SJCRH30 (cell line): ENCODE measurements around the gene CDK12. TPM values are rescaled to one million over a fixed set of nuclear protein-coding genes. Genes with fewer than 3 reads are reported as not detected.

Experiments
- DNase-seq, 2 experiments: peaks; one replicate each; pipeline ENCODE4 v3.0.0-alpha.2; 2015 to 2020
- H3K27ac ChIP-seq: fragments of 250-450 bp; sonication (Bioruptor Pico); 2 replicates; pipeline ENCODE4 v1.5.1; 2020; ENCODE audit warnings: mild to moderate bottlenecking, moderate library complexity
- H3K27me3 ChIP-seq: fragments of 250-450 bp; sonication (Bioruptor Pico); 2 replicates; pipeline ENCODE4 v1.5.1; 2020; ENCODE audit warnings: mild to moderate bottlenecking, moderate library complexity
- H3K36me3 ChIP-seq: fragments of 250-450 bp; sonication (Bioruptor Pico); 2 replicates; pipeline ENCODE4 v1.5.1; 2020; ENCODE audit warnings: mild to moderate bottlenecking, moderate library complexity
- H3K4me1 ChIP-seq: fragments of 250-450 bp; sonication (Bioruptor Pico); 2 replicates; pipeline ENCODE4 v1.5.1; 2020; ENCODE audit warnings: mild to moderate bottlenecking, moderate library complexity
- H3K4me3 ChIP-seq: fragments of 250-450 bp; sonication (Bioruptor Pico); 2 replicates; pipeline ENCODE4 v1.5.1; 2020; ENCODE audit warnings: mild to moderate bottlenecking, moderate library complexity
- H3K9me3 ChIP-seq: fragments of 250-450 bp; sonication (Bioruptor Pico); replicated peaks from 2 replicates; pipeline ENCODE4 v1.5.1; 2020; ENCODE audit warnings: mild to moderate bottlenecking, moderate library complexity
- total RNA-seq: library from RNA; depleted of rRNA; stranded (reverse); fragments of >200 nt; shearing (Covaris generic); gene quantifications from 2 replicates; pipeline ENCODE4 v1.2.3, GENCODE V29; 2014

Gene CDK12
- total RNA-seq, 1 experiment from 2014 or later = 51.9 TPM

DNA sequence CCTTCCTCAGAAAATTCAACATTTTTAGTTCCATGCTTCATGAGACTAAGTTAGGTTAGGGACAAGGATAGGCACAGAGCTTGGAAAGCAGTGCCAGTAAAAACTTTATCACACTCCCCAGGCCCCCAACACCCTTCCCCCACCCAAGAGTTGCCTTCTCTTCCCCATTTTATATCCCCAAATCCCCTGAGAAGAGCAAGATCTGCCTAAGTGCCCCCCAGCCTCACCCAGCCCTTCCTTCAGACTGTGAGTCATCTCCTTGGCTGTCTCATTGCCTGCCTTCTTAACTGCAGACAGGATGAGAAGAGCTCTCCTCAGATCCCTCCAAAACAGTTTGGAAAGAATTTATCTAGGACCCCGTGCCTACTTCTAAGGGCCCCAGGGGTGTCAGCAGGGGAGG, 90.6 kb downstream of the CDK12 start:
- H3K9me3 ChIP-seq = no peaks in the 10 kb centered on the region
- H3K27me3 ChIP-seq = no peaks in the 10 kb centered on the region
- no peaks in the 10 kb centered on the region for H3K4me1 ChIP-seq
- no peak overlapping the region for H3K27ac ChIP-seq
- H3K4me3 ChIP-seq = no peak overlapping the region
- no peaks in the 10 kb centered on the region for H3K36me3 ChIP-seq
- DNase-seq = no peak

- no peak for DNase-seq
- no peaks in the 10 kb centered on the region for H3K36me3 ChIP-seq
- H3K9me3 ChIP-seq = no peaks in the 10 kb centered on the region
- H3K27me3 ChIP-seq = no peaks in the 10 kb centered on the region
- no peak overlapping the region for H3K4me3 ChIP-seq
- no peaks in the 10 kb centered on the region for H3K4me1 ChIP-seq
- no peak overlapping the region for H3K27ac ChIP-seq
Measured at GRCh38 chr17:39553341-39553945, 92.2 kb downstream of the CDK12 start.

- no peaks in the 10 kb centered on the region for H3K27me3 ChIP-seq
- H3K4me1 ChIP-seq = no peaks in the 10 kb centered on the region
- DNase-seq = no peak
- H3K9me3 ChIP-seq = no peaks in the 10 kb centered on the region
- H3K27ac ChIP-seq = no peak overlapping the region
- no peak overlapping the region for H3K4me3 ChIP-seq
- no peaks in the 10 kb centered on the region for H3K36me3 ChIP-seq
Measured at GRCh38 chr17:39555368-39555767, 94.1 kb downstream of the CDK12 start.

DNA sequence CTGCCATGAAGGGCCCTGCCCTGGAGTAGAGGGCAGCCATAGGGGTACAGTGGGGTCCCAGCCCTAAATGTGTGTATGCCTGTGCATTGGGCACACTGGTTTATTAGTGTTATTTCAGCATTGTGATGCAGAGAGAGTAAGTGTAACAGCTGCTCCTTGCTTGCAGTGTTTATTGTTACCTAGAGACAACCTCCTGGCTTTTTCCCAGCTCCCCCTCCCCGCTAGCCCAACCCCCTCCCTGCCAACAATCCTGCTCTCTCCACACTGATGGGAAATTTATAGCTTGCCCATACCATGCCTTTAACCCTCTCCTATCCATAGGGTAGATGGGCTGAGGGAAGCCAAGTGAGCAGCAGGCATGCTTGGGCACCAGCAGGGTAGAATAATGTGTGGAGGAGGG, 95.1 kb downstream of the CDK12 start:
- peak in 1 of 2 experiments; percentile 12 for DNase-seq
- H3K9me3 ChIP-seq = no peaks in the 10 kb centered on the region
- no peaks in the 10 kb centered on the region for H3K36me3 ChIP-seq
- H3K4me1 ChIP-seq = no peaks in the 10 kb centered on the region
- no peak overlapping the region for H3K27ac ChIP-seq
- H3K27me3 ChIP-seq = no peaks in the 10 kb centered on the region
- no peak overlapping the region for H3K4me3 ChIP-seq

DNA sequence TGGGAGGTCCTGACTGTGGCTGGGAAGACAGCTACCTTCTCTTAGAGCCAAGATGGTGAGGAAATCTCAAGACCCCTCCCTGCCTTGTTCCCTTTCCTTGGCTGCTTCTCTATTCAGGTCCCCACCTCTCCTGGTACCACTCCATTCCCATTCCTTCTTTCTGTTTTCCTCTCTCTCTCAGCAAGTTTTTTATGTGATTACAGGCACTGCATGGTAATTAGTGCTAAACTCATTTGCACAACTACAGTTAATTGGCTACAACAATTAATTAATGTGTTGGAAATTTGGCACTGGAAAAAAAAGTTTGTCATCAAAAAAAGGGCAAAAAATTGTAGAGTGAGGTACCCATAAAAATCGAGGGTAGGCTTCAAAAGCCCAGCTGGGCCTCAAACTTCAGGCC, 101.1 kb downstream of the CDK12 start:
- no peaks in the 10 kb centered on the region for H3K9me3 ChIP-seq
- no peaks in the 10 kb centered on the region for H3K36me3 ChIP-seq
- H3K4me1 ChIP-seq = peaks cover 15% of the 10 kb centered on the region
- H3K27me3 ChIP-seq = no peaks in the 10 kb centered on the region
- no peak overlapping the region for H3K27ac ChIP-seq
- DNase-seq = no peak
- no peak overlapping the region for H3K4me3 ChIP-seq

DNA sequence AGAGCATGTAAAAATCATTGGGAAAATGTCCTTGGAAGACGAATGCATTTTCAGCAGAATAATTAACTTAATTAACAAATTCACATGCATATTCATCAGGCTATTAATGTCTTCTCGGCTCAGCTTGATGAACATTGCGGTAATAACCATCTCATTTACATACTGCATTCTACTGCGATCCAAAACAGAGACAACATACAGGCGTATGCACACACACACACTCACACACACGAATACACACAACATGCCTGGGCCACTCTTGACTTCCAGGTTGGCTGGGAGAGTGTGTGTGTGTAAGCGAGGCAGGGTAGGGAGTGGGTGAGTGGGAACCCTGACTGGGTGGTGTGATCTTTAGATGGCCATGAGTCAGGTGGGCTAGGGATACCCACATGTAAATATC, 101.7 kb downstream of the CDK12 start:
- no peak overlapping the region for H3K27ac ChIP-seq
- DNase-seq = no peak
- no peaks in the 10 kb centered on the region for H3K36me3 ChIP-seq
- H3K4me1 ChIP-seq = peaks cover 15% of the 10 kb centered on the region
- no peak overlapping the region; the same call in 1 of the 2 replicates for H3K4me3 ChIP-seq
- no peaks in the 10 kb centered on the region for H3K9me3 ChIP-seq
- no peaks in the 10 kb centered on the region for H3K27me3 ChIP-seq

DNA sequence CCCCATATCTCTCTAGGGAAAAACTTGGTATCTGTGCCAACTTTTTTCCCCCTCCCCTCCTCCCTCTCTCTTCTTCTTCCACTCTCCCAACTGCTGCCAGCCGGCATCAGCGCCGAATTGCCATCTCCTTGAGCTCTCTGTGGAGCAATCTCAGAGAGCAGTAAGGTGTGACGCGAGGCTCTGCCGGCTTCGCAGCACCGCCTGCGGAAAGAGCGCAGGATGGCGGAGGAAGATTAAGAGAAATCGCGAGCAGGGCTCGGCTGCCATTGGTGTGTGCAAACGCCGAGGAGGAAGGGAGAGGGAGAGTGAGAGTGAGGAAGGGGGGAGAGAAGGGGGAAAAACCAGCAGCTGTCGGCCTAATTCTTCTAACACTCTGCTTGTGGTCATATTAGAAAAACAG, 102.2 kb downstream of the CDK12 start:
- Histone ChIP-seq H3K27me3 (no peaks in the 10 kb centered on the region), H3K4me1 (peaks cover 15% of the 10 kb centered on the region), H3K9me3 (no peaks in the 10 kb centered on the region), H3K27ac (peak overlapping the region; percentile 31; the same call in 1 of the 2 replicates), H3K4me3 (peak overlapping the region; percentile 56), H3K36me3 (no peaks in the 10 kb centered on the region)
- DNase-seq = peak; percentile 65 to 77

GRCh38 chr17:39564211-39564848, 103.0 kb downstream of the CDK12 start:
- Histone ChIP-seq H3K9me3 (no peaks in the 10 kb centered on the region), H3K4me1 (peaks cover 15% of the 10 kb centered on the region), H3K4me3 (no peak overlapping the region; the same call in 1 of the 2 replicates), H3K27ac (no peak overlapping the region; the same call in 1 of the 2 replicates), H3K27me3 (no peaks in the 10 kb centered on the region), H3K36me3 (no peaks in the 10 kb centered on the region)
- peak; percentile 47 to 67 for DNase-seq

- H3K27ac ChIP-seq = no peak overlapping the region
- H3K4me1 ChIP-seq = peaks cover 15% of the 10 kb centered on the region
- no peaks in the 10 kb centered on the region for H3K36me3 ChIP-seq
- no peak overlapping the region for H3K4me3 ChIP-seq
- H3K9me3 ChIP-seq = 0 out of 2 replicates have a peak, but pooled peaks cover 2% of the 10 kb centered on the region
- DNase-seq = no peak
- no peaks in the 10 kb centered on the region for H3K27me3 ChIP-seq
Measured at GRCh38 chr17:39566094-39566850, 105.0 kb downstream of the CDK12 start.

DNA sequence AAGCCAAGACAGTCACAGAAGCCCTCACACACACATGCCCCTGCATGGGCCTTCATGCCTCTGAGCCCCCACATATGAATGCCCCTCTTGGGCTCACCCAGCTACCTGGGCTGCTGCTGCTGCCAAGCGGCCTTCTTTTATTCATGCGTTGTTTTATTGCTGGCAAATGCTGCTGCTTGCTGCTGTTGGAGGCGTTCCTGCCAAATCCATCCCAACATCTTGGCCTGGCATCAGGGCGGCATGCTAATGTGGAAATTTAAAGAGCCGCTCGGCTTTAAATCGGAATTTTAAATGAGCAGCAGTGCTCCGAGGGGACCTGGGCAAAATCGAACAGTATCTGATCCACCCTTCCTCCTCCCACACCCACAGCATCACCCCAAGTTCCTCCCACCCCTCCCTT, 107.4 kb downstream of the CDK12 start:
- DNase-seq = no peak
- peaks cover 11% of the 10 kb centered on the region for H3K4me1 ChIP-seq
- no peaks in the 10 kb centered on the region for H3K27me3 ChIP-seq
- H3K9me3 ChIP-seq = 0 out of 2 replicates have a peak, but pooled peaks cover 5% of the 10 kb centered on the region
- no peak overlapping the region for H3K27ac ChIP-seq
- H3K4me3 ChIP-seq = no peak overlapping the region
- H3K36me3 ChIP-seq = no peaks in the 10 kb centered on the region

DNA sequence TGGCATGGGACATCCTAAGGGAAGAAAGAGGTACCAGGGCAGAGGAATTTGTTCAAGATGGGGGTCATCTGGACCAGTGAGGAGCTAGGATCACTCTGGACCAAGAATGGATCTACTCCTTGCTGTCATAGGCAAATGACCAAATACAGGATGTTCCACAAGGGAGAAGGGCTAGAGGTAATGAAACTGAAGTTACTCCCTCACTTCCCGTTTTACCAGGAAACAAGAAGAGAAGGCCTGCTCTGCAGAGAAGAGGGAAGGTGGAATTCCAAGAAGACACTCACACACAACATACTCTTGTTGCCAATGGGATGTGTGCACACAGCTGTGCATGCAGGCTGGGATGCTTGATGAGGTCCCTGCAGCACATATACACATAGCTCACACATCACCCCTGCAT, 107.8 kb downstream of the CDK12 start:
- no peak for DNase-seq
- H3K36me3 ChIP-seq = no peaks in the 10 kb centered on the region
- H3K4me1 ChIP-seq = peaks cover 8% of the 10 kb centered on the region
- no peak overlapping the region for H3K4me3 ChIP-seq
- no peak overlapping the region for H3K27ac ChIP-seq
- H3K9me3 ChIP-seq = 0 out of 2 replicates have a peak, but pooled peaks cover 5% of the 10 kb centered on the region
- H3K27me3 ChIP-seq = no peaks in the 10 kb centered on the region

DNA sequence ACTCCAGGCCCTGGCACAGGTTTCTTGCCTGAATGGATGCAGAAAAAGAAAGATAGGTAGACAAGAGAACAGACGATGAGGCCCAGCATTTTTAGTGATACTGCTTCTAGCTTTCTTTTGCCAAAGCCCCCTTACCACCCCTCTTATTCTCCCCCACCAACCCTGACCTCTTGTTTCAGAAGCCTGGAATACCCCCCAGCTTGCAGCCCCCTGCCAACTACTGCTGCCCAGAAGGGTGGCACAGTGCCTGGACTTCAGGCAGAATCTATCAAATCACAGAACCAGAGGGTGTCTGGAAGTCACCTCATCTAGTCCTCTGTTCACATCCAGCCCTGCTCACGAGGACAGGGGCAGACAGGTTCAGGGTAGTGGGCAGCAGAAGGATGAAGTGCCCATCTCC, 110.8 kb downstream of the CDK12 start:
- no peaks in the 10 kb centered on the region for H3K36me3 ChIP-seq
- H3K27me3 ChIP-seq = no peaks in the 10 kb centered on the region
- no peak overlapping the region for H3K27ac ChIP-seq
- H3K9me3 ChIP-seq = 0 out of 2 replicates have a peak, but pooled peaks cover 5% of the 10 kb centered on the region
- no peak overlapping the region for H3K4me3 ChIP-seq
- no peak for DNase-seq
- peaks cover 2% of the 10 kb centered on the region; the same call in 1 of the 2 replicates for H3K4me1 ChIP-seq

- peak; percentile 59 to 69 for DNase-seq
- peaks cover 2% of the 10 kb centered on the region; the same call in 1 of the 2 replicates for H3K4me1 ChIP-seq
- no peak overlapping the region; the same call in 1 of the 2 replicates for H3K27ac ChIP-seq
Measured at GRCh38 chr17:39573447-39574298, 112.4 kb downstream of the CDK12 start.

GRCh38 chr17:39576187-39576586, 114.9 kb downstream of the CDK12 start:
- Histone ChIP-seq H3K9me3 (0 out of 2 replicates have a peak, but pooled peaks cover 4% of the 10 kb centered on the region), H3K4me3 (no peak overlapping the region), H3K27me3 (peaks cover 9% of the 10 kb centered on the region), H3K4me1 (peaks cover 2% of the 10 kb centered on the region; the same call in 1 of the 2 replicates), H3K27ac (no peak overlapping the region), H3K36me3 (no peaks in the 10 kb centered on the region)
- DNase-seq = peak; percentile 22 to 31

More at GRCh38 chr17:39573447-39574298, 112.4 kb downstream of the CDK12 start:
- Histone ChIP-seq H3K27me3 (peaks cover 5% of the 10 kb centered on the region), H3K9me3 (0 out of 2 replicates have a peak, but pooled peaks cover 5% of the 10 kb centered on the region), H3K4me3 (peak overlapping the region; percentile 66), H3K36me3 (no peaks in the 10 kb centered on the region)
